GM18517 (cell line): ENCODE measurements around the gene OLFM4.
"Not testable (repeated sequence)": the region's sequence is repeated elsewhere in the genome, so short reads cannot be mapped to it uniquely, and the experiment has no call there.

Experiments
- ATAC-seq: cut with Tn5 transposase; IDR thresholded peaks from one replicate; pipeline ENCODE4 v1.9.1; 2021; ENCODE audit warnings: mild to moderate bottlenecking, moderate library complexity; ENCODE audit not compliant: unreplicated experiment

Gene OLFM4

GRCh38 chr13:53028637-53029203 lies at the start of gene OLFM4:
Gene OLFM4 (plus strand): TSS chr13:53028813. CDS start chr13:53028837, 24 bp downstream.
- no peak for ATAC-seq

- ATAC-seq: no peak
These were observed 49.6 kb upstream of the OLFM4 start for GRCh38 chr13:52978989-52979388.

DNA sequence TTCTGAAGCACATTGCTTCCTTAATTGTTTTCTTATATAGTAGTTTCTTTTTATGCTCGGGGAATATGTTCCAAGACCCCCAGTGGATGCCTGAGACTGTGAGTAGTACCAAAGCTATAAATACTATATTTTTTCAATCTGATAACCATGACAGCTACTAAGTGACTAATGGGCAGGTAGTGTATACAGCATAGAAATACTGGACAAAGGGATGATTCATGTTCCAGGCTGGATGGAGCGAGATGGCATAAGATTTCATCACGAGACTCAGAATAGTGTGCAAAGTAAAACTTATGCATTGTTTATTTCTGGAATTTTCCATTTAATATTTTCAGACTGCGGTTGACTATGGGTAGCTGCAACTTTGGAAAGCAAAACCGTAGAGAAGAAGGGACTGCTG lies 47.9 kb upstream of the OLFM4 start:
- no peak for ATAC-seq

DNA sequence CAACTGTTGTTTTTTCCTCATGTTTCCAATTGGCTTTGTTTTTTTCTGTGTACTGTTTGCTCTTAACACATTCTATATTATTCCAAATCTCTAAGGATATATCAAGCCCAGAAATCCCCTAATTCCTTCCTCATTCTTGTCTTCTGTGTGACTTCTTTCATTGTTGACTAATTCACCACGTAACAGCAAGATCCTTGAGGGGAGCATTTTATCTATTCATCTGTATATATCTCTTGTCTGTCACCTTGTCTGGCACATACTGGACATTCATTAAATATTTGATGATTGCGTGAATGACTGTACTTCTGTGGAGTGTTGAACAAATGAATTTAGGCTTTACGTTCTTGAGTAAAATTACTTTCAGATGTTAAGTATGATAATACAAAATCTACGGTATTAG lies 44.8 kb upstream of the OLFM4 start:
- no peak for ATAC-seq

GRCh38 chr13:52984881-52985363 lies 43.7 kb upstream of the OLFM4 start:
- ATAC-seq: no peak

DNA sequence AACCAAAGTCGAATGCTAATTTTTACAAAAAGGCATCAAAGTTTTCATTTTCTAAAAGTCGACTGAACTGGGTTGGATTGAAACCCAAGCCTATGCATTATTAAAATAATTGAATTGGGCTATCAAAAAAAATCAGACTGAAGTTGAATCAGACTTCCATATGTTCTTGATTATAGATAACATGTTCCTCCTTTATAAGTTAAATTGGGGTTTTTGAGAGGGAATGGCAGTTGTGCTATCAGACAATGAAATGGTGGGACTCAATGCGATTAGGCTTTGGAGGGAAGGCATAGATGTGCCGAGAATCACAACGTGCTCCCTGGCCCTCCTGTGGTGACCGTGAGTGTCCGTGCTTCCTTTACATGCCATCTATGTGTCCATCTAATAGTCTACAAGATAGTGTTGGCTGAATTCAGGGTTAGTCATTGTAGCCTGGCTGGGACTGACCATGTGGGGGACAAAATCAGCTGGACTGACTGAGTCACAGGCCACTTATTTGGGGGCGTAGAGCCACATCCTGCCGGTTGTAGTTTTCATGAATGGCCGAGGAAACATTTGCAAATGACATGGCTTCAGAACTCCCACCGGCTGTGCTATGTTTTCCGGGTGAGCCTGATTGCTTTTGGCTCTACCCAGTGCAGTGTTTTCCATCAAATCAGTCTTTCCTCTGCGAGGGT lies 37.1 kb upstream of the OLFM4 start:
- ATAC-seq: no peak

DNA sequence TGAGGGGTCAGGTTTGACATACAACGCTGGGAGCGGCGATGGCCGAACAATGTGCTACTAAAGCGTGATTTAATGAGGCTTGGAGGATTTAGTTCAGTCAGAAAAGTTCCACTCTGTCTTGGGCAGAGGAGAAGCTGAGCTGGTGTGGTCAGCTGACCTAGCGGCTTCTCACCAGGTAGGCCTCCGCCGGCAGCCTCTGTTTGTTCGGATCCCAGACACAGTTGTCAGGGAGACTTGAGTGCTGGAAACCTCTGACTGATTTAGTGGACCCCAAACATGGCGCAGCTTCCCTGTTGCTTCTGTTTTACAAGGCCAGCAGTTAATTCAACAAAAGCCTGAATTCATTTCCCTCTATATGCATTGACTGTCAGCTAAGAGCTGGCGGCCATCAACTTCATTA lies 36.5 kb upstream of the OLFM4 start:
- no peak for ATAC-seq

DNA sequence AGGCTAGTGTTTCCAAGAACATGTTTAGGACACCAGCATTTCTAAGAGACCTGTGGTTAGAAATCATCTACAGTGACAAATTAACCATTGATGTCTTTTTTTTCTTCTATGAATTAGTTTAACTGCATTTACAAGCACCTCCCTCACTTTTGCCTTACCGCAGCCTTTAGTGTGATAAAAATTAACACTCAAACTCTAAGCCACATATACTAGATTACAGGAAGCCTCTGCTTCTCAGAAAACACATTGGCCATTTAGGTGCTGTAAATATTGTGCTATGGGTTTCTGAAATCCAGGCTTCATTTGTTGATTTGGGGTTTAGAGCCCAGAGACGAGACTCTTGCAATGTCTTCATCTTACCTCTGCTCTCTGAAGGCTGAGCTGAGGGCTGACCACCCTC lies 34.6 kb upstream of the OLFM4 start:
- ATAC-seq: no peak

- ATAC-seq: no peak
These were observed 33.7 kb upstream of the OLFM4 start for GRCh38 chr13:52994865-52995264.

GRCh38 chr13:52995946-52996345 lies 32.7 kb upstream of the OLFM4 start:
- ATAC-seq: no peak

DNA sequence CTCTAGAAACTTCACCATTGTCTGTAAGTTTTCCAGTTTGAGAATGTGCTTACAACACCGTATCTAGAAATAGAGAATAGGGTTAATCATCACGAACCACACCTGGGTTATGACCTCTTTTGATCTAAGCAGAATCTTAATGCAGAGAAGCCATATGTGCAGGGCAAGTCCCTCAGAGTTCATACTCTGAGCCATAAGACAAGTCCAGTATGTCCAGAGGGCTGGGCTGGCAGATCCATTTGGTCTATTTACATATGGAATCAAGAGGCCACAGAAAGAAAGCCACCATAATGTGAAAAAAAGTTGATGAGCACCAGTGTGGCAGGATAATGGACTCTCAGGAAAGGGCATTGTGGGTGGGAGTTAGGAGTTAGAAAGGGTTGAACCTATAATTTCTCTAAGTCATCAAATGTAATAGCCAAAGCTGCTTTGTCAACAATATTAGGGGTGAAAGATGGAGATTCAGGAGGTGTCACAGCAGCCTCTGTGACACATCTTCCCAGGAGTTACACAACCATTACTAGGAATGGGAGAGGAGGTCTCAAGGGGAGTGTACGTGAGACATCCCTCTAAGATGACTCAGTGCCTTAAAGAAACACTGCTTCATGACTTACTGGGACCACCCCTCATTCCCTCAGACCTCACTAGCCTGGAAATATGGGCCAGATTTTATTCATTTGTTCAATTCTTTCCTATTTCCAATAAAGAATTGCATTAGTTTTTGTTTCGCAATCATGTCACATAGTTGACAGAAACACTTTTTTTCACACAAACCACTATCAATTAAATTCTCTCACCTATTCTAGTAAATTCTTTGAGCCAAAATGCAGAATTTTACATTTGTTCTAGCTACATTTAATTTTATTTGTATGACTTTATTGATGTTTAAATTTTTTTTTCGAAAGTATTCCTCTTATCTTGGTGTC lies 30.4 kb upstream of the OLFM4 start:
- ATAC-seq: no peak

- no peak for ATAC-seq
These were observed 29.4 kb upstream of the OLFM4 start for GRCh38 chr13:52999093-52999696.

GRCh38 chr13:53001444-53002225 lies 27.0 kb upstream of the OLFM4 start:
- no peak for ATAC-seq

GRCh38 chr13:53004573-53004972 lies 24.0 kb upstream of the OLFM4 start:
- ATAC-seq: no peak

DNA sequence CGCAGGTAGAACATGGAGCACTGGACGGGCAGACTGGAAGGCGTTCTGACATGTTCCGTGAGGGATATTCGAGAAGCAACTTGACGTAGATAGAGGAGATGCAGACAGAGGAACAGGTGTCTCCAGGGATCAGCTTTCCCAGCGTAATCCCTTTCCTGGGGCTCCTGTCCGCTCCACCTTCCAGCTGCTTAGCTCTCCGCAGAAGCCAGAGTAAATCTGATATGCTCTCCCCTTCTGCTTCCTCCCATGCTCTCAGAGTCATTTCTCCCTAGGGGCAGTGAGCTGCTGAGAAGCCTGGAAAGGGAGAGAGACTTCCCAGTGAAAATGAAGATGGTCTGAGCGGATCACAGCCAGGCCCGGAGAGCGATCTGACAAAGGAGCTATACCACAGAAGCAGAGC lies 23.0 kb upstream of the OLFM4 start:
- no peak for ATAC-seq

DNA sequence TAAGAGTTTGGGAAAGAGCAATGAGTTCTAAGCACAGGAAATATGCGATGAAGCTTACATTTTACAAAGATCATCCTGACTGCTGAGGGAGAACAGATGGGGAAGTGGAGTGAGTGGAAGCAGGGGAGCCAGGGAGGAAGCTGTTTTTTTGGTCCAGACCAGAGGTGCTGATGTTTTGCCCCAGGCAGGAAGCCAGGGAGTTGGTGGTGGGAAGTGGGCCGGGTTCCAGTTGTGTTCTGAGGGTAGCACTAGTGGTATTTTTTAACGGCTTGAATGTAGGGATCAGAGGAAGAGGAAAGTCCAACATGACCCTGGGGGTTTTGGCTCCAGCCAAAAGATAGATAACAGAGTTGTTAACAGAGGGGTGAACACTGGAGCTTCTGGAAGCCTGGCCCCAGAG lies 20.7 kb upstream of the OLFM4 start:
- no peak for ATAC-seq

- ATAC-seq: no peak
These were observed 18.1 kb upstream of the OLFM4 start for GRCh38 chr13:53010374-53011105.

GRCh38 chr13:53012707-53013106 lies 15.9 kb upstream of the OLFM4 start:
- no peak for ATAC-seq

DNA sequence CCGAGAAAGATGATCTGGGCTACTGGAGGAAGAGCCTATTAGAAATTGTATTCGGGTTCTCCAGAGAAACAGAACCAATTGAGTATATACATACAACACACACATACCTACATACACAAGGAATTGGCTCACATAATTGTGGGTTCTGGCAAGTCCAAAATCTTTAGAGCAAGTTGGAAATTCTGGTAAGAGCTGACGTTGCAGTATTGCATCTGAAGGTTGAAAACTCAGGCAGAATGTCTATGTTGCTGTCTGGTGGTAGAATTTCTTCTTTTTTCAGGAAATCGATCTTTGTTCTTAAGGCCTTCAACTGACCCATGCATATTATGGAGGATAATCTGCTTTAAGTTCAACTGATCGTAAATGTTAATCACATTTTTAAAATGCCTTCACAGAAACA lies 15.5 kb upstream of the OLFM4 start:
- no peak for ATAC-seq

- ATAC-seq: not testable (repeated sequence)
These were observed 14.6 kb upstream of the OLFM4 start for GRCh38 chr13:53014018-53014417.
